ENCODE results near the gene RPGRIP1L. TPM values are rescaled to one million over a fixed set of nuclear protein-coding genes. Genes with fewer than 3 reads are reported as not detected.
A peak's percentile ranks its signal among the peaks of the same experiment; 100 is the strongest.

Gene RPGRIP1L
- total RNA-seq, 1 donor from 2014 or later, result 7.0 TPM

GRCh38 chr16:53598511-53599275, 105.0 kb downstream of the RPGRIP1L start:
- no peak for DNase-seq

DNA sequence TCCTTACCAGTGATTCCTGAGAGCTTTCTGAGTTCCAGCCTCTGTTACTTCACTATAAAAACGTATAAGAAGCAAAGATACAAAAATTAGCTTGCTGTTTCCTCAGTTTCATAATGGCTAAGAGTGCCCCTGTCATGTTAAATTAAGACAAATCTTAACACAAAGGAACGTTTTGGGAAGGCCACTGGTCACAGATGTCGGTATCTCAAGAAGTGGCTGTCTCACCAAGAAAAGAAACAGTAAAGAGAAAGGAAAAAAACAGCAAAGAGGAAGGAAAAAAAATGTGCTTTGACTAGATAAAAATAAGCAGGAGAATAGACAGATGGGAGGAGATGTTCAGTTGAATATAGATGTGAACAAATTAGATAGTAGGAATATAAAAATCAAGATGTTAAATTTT, 105.9 kb downstream of the RPGRIP1L start:
- no peak for DNase-seq

- DNase-seq, result no peak
These were observed 115.5 kb downstream of the RPGRIP1L start for GRCh38 chr16:53588081-53588648.

DNA sequence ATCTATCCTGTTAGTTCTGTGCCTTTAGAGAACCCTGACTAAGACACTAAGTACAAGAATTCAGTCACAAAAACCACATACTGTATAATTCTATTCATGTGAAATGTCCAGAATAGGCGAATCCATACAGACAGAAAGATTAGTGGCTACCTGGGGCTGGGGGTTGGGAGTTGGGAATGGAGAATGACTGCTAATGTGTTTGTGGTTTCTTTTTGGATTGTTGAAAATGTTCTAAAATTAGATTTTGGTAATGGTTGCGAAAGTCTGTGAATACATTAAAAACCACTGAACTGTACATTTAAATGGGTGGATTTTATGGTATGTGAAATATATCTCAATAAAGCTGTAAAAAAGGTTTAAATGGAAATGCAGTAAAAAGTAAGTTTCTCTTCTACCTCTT, 120.3 kb downstream of the RPGRIP1L start:
- no peak for DNase-seq

GRCh38 chr16:53581784-53582183, 121.9 kb downstream of the RPGRIP1L start:
- DNase-seq, result no peak

DNA sequence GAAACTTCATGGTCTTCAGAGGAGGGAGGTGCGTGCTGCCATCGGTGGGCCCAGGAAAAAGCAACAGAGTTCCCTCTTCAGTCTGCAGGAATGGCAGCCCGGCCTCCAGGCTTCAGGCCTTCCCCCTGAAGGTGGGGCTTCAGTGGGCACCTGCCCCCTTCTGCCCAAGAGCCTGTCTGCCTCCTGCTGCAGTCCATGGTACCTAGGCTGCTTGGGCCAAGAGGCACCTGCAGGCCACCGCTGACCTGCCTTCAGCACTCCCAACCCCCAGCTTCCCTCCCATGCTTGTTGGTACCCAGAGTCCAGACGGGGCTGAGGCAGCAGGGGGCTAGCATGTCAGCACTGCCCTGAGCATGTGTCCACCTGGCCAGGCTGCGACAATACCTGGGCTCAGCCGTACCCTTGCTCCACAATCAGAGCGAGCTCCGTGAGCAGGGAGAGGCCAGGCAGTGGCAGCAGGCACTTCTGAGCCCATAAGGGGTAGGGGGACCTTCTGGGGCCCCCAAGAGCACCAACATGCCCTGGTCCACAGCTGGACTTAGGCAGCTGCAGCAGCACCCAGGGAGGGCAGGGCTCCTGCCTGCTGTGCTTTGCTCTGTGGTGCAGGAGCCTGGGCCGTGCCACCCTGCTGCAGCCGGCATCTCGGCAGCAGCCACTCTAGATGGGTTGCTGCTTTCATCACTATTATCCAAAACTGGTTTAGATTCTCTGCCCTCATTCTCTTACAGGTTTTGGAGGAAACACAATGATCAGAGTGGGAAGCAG, 123.4 kb downstream of the RPGRIP1L start:
- no peak for DNase-seq

DNA sequence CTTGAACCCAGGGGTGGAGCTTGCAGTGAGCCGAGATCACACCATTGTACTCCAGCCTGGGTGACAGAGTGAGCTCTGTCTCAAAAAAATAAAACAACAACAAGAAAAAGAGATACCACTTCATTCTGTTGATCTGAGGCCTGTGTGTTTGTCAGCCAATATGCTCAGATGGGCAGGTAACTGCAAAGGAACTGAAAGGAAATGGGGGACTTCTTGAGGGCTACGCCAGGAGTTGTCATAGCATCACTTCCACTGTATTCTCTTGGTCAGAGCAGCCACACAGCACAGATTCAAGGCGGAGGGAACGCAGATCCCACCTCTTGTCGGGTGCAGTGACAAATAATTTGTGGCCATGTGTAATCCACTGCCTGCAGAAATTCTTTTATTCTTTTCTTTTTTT, 126.8 kb downstream of the RPGRIP1L start:
- no peak for DNase-seq

- DNase-seq, result no peak
These were observed 127.4 kb downstream of the RPGRIP1L start for GRCh38 chr16:53576210-53576609.

GRCh38 chr16:53571763-53572162, 131.9 kb downstream of the RPGRIP1L start:
- no peak for DNase-seq

DNA sequence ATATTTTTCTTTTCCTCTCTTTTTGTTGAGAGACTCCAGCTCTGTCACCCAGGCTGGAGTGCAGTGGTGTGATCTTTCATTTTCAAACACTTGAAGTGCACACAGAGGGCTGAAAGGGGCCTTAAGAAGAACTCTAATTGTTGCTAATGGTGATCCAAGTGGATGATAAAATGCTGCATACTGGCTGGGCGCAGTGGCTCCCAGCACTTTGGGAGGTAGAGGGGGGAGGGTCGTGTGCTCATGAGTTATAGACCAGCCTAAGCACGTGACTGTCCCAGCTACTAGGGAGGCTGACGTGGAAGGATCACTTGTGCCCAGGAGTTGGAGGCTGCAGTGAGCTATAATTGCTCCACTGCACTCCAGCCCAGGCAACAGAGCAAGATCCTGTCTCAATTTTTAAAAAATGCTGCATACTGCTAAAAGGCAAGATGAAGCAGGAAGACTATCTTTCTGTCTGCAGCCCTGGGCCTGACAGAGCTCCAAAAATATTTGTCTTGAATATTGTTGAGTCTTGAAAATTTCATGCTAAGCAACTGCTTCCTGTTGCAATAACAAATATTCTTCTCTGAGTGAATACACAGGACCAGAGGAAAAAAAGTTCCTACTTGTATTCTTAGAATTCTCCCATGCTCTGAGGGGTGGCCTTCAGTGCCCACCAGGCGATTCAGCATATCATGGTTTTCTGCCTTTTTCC, 137.0 kb downstream of the RPGRIP1L start:
- DNase-seq, result no peak

- DNase-seq, result no peak
These were observed 138.3 kb downstream of the RPGRIP1L start for GRCh38 chr16:53565296-53565863.

- DNase-seq, result no peak
These were observed 140.2 kb downstream of the RPGRIP1L start for GRCh38 chr16:53563426-53563825.

DNA sequence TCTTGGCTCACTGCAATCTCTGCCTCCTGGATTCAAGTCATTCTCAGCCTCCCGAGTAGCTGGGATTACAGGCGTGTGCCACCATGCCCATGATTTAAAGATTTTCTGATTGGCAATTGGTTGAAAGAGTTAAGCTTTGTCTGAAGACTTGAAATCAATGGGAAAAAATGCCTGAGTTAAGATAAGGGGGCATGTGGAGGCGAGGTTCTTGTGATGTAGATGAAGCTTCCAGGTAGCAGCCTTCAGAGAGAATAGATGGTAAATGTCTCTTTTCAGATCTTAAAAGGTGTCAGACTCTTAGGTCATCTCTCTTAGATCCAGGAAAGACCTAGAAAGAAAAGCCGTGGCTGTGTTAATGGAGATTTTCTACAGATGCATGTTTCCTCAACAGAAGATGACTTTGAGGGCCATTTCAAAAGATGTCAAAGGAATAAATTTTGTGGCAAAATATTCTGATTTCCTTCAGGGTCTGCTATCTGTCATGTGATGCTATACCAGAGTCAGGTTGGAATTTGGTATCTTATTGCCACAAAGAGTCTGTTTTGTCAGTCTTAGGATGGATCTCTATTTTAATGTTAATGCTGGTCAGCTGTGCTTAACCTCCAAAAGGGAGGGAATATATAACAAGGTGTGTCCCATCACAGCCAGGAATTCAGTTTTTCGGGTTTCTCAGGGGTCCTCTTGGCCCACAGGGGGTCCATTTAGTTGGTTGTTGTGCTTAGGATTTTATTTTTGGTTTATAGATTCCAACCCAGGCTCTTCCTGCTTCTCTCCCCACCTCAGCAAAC, 142.4 kb downstream of the RPGRIP1L start:
- DNase-seq, result no peak

DNA sequence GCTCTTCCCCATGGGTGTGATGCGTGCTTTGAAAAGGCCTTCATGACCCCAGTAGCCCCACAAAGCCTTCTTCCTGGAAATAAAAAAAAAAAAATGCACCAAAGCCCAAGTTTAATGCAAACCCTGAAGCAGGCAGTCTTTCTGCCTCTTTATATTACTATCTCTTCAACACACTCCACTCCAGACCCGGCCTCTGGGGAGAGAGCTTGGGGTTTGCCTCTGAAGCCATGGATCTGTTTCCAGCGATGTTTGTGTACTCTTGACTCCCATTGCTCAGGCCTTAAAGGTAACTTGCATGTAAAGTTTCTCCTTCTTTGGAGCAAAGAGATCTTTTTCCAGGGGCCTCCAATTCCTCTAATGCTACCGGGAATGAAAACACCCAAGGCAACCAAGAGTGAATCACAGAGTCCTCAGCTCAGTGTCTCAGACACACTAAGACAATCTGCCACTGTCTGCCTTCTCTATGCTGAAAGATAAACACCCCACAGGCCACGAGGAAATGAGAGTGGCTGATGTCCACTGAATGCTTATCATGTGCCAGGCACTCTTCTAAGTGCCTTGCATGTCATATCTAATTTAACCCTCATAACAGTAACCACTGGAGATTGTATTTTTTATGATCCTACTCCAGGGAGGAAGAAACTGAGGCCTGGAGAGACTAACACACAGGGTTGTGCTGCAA, 144.2 kb downstream of the RPGRIP1L start:
- DNase-seq, result no peak

DNA sequence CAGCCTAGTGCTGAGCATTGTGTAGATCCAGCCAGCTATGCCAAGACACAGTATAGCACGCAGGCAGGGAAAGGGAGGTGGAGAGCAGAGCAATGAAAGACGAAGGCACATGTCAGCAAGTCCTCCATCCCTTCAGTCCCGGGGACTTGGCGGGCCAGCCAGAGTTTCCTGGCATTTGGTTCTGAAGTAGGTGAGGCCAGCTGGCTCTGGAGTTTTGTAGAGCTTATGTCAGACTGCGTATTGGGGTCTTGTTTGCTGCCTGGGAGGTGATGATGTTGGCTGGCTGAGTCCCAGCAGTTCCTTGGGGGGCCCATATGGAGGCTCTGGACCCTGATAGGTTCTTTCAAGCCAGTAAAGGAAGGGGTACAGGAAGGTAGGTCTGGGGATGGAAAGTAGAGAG, 144.9 kb downstream of the RPGRIP1L start:
- DNase-seq, result no peak

- DNase-seq, result no peak
These were observed 147.1 kb downstream of the RPGRIP1L start for GRCh38 chr16:53556521-53556920.

DNA sequence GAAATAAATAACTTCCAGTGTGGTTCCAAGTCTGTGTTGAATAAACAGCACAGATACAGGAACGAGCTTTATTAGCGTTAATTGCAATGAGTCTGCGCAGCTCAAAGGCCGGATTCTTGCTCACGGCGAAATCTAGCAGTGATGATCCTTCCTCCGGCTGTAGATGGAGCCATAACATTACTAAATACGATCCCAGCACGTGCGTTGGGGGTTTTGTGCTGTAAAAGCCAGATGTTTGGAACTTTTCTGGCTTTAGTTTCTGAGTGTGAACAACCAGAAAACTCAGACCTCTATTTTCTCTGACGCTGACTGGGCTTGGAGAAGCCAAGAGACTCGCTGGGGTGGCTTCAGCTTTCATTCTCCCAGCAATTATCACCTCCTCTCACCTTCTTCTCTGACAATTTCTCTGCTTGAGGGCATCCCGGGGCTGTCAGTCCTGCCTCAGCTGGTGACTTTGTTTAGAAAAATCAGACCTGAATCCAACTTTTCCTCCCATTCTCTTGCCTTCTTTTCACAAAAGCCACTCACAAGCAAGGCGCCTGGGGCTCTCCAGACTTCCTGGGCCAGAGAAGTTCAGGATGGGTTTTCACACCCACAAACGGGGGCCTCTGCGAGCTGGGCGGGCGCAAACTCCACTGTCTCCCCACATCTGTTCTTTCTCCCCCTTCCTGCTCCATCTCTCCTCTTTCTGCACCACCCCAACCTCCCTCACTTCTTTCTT, 153.5 kb downstream of the RPGRIP1L start:
- DNase-seq, result peak; percentile 93

Measured in dermis blood vessel endothelial cell (primary cell).